GM12892 (cell line): ENCODE data around the gene SULT6B1.
"Not testable (repeated sequence)": the region's sequence is repeated elsewhere in the genome, so short reads cannot be mapped to it uniquely, and the experiment has no call there.

Experiments used
- POLR2A ChIP-seq: IDR thresholded peaks from 2 replicates; pipeline ENCODE4 v1.6.1; 2011; ENCODE audit warnings: low read depth, low read length, control low read depth
- POLR2AphosphoS5 ChIP-seq: IDR thresholded peaks from 2 replicates; pipeline ENCODE4 v1.6.1; 2011; ENCODE audit warnings: low read depth, low read length, control low read depth

- not testable (repeated sequence) for TF ChIP-seq POLR2AphosphoS5, POLR2A
Observed at GRCh38 chr2:37205071-37205661, 16.7 kb upstream of the SULT6B1 start.
